CD4-positive, CD25-positive, alpha-beta regulatory T cell (primary cell): ENCODE measurements around the gene KLF16. TPM values are rescaled to one million over a fixed set of nuclear protein-coding genes. Genes with fewer than 3 reads are reported as not detected.
A peak's percentile ranks its signal among the peaks of the same experiment; 100 is the strongest.

Experiments
- ATAC-seq, 2 donors: fragments of 150-1000 bp; cut with Tn5 transposase; one replicate each; pipeline ENCODE4 v1.10.0; 2021; ENCODE audit warnings: low read depth in 2 of 2, moderate number of reproducible peaks in 2 of 2, moderate library complexity in 1 of 2
- DNase-seq, 3 donors: peaks; one replicate each; pipeline versions ENCODE4 v3.0.0 to v3.0.0-alpha.2; 2012 to 2022; ENCODE audit warnings: mixed read lengths in 1 of 3
- H3K27ac ChIP-seq: one replicate; pipeline ENCODE4 v1.7.0; 2013; ENCODE audit warnings: mild to moderate bottlenecking, low read length; ENCODE audit not compliant: insufficient read depth, poor library complexity, severe bottlenecking
- H3K27me3 ChIP-seq: one replicate; pipeline ENCODE4 v1.7.0; 2013; ENCODE audit warnings: low read length; ENCODE audit not compliant: control insufficient read depth, insufficient read depth
- H3K36me3 ChIP-seq: one replicate; pipeline ENCODE4 v1.7.0; 2013; ENCODE audit warnings: mild to moderate bottlenecking, low read length, moderate library complexity; ENCODE audit not compliant: control insufficient read depth, insufficient read depth
- H3K4me1 ChIP-seq: 2 replicates; pipeline ENCODE4 v1.7.0; 2013; ENCODE audit warnings: mild to moderate bottlenecking, low read length; ENCODE audit not compliant: insufficient read depth, control insufficient read depth, poor library complexity, severe bottlenecking
- H3K4me3 ChIP-seq: one replicate; pipeline ENCODE4 v1.7.0; 2013; ENCODE audit warnings: low read depth, mild to moderate bottlenecking, low read length, moderate library complexity
- H3K9me3 ChIP-seq, 2 experiments: 1 replicate in 1 of 2; 2 replicates in 1 of 2; pipeline ENCODE4 v1.7.0; 2013; ENCODE audit warnings: low read length in 2 of 2, mild to moderate bottlenecking in 1 of 2, moderate library complexity in 1 of 2; ENCODE audit not compliant: control insufficient read depth in 2 of 2
- H3K27ac Mint-ChIP-seq, 3 donors: one replicate each; pipeline ENCODE4 v1.8.0; 2020 to 2022; ENCODE audit warnings: mild to moderate bottlenecking in 3 of 3, mixed read lengths in 3 of 3, moderate library complexity in 2 of 3
- H3K27me3 Mint-ChIP-seq: one replicate; pipeline ENCODE4 v1.8.0; 2022; ENCODE audit warnings: mild to moderate bottlenecking, mixed read lengths
- H3K36me3 Mint-ChIP-seq: one replicate; pipeline ENCODE4 v1.8.0; 2020; ENCODE audit warnings: mixed read lengths
- H3K4me1 Mint-ChIP-seq, 4 donors: one replicate each; pipeline ENCODE4 v1.8.0; 2020 to 2022; ENCODE audit warnings: mixed read lengths in 4 of 4, mild to moderate bottlenecking in 1 of 4
- H3K4me3 Mint-ChIP-seq, 4 donors: one replicate each; pipeline ENCODE4 v1.8.0; 2020 to 2022; ENCODE audit warnings: mild to moderate bottlenecking in 4 of 4, mixed read lengths in 4 of 4, moderate library complexity in 3 of 4
- H3K9me3 Mint-ChIP-seq, 7 donors: one replicate each; pipeline ENCODE4 v1.8.0; 2020 to 2022; ENCODE audit warnings: mixed read lengths in 7 of 7, mild to moderate bottlenecking in 3 of 7, moderate library complexity in 2 of 7
- polyA plus RNA-seq, 4 donors: library from polyadenylated mRNA; unstranded; fragments of 300-500 nt; fragmentation: Illumina TruSeq; gene quantifications; one replicate each; pipeline ENCODE4 v1.2.3, GENCODE V29; 2021
- total RNA-seq: library from RNA; stranded (reverse); gene quantifications from one replicate; pipeline ENCODE4 v1.2.3, GENCODE V29; 2022

KLF16 gene
- total and polyA plus RNA-seq, 5 donors from 2014 or later, result 0.28 to 40.6 (median 0.76) TPM

DNA sequence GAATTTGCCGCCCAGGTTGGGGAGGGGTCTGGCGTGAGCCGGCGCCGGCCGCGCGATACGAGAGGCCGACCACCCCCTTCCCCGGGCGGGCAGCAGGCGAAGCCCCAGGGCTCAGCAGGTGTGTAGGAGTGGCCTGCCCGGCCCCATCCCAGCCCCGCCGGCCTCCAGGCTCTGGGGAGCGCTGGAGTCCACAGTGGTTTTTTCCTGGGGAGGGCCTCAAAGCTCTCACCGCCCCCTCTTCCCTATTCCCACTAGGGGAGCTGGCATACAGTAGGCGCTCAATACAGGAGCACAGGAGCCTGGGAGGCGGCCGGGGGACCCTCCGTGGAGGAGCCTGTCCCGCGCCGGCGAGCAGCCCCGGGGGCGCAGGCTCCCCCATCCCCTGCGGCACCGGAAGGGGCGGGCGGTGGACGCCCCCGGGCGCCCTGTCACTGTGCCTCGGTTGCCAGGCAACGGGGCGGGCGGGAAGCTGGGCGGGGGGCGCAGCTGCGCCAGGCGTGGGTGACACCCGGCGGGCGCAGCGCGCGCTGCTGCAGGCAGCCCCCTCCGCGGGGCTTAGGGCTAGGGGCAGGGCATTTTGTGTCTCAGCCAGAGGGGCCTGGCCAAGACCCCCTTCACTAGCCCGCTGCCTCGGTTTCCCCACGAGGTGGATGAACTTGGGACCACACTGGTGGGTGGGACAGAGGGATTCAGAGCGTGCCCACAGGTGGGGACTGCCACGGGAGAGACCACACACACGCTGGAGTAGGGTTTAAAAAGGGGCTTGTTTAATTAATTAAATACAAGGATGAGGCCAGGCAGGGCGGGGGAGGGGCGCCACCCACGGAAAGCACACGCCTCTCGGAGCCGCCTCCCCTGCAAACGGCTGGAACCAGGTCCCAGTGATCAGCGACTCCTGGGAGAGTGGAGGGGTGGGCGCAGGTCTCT, 11.5 kb downstream of the KLF16 start:
- Mint-ChIP-seq H3K27ac (peak overlapping the region; percentile 44 to 77 (median 62)), H3K4me1 (peaks cover 0 to 62% (median 22%) of the 10 kb centered on the region in 4 donors), H3K4me3 (peak overlapping the region in 2 of 4 donors; percentile 33 to 92), H3K9me3 (no peaks in the 10 kb centered on the region), H3K27me3 (peaks cover 4% of the 10 kb centered on the region), H3K36me3 (peaks cover 3% of the 10 kb centered on the region)
- no peaks in the 10 kb centered on the region for H3K9me3 ChIP-seq
- H3K4me3 ChIP-seq, result no peak overlapping the region
- ATAC-seq (no peak), DNase-seq (peak; percentile 65 to 74 (median 67))
- peak overlapping the region; percentile 74 for H3K27ac ChIP-seq
- H3K4me1 ChIP-seq, result peaks cover 72% of the 10 kb centered on the region
- H3K27me3 ChIP-seq, result no peaks in the 10 kb centered on the region
- no peaks in the 10 kb centered on the region for H3K36me3 ChIP-seq

DNA sequence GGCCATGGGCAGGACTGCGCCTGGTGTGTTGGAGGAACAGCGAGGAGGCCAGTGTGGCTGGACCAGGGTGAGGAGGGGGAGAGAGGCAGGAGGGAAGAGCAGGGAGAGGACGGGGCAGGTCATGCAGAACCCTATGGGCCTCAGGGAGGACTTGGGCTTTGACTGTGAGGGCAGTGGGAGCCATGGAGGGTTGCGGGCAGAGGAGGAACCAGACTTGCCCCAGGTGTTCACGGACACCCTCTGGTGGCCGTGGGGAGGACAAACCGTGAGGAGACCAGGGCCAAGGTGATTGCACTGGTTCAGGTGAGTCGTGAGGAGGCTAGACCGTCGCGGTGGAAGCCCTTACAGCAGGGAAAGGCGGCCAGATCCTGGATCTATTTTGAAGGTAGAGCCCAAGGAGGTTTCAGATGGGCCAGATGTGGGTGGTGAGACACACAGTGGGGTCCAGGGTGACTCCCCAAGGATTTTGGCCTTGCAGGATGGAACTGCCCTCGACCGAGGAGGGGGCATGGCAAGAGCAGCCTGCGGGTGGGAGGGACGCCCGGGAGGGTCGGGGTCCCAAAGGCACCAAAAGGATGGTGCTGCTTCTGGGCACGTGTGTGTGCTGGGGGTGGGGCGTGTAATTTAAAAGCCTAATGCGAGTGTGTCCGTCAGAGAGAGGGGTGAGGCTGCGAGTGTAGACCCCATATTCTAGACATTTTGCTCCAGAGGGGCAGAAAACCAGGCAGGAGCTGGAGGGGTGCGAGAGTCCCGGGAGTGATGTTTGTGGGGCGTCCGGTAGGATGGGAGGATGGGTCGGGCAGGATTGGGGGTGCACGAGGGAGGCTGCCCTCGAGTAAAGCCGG, 12.3 kb downstream of the KLF16 start:
- Mint-ChIP-seq H3K36me3 (peaks cover 6% of the 10 kb centered on the region), H3K4me1 (peaks cover 0 to 68% (median 27%) of the 10 kb centered on the region in 4 donors), H3K27ac (peak overlapping the region; percentile 89 to 98 (median 91)), H3K9me3 (no peaks in the 10 kb centered on the region), H3K4me3 (peak overlapping the region in 3 of 4 donors; percentile 85 to 92 (median 88)), H3K27me3 (peaks cover 4% of the 10 kb centered on the region)
- ATAC-seq, result no peak
- peak overlapping the region; percentile 74 for H3K27ac ChIP-seq
- peaks cover 73% of the 10 kb centered on the region for H3K4me1 ChIP-seq
- H3K9me3 ChIP-seq, result no peaks in the 10 kb centered on the region
- H3K36me3 ChIP-seq, result no peaks in the 10 kb centered on the region
- H3K27me3 ChIP-seq, result no peaks in the 10 kb centered on the region
- DNase-seq, result peak in 1 of 3 donors; percentile 32
- H3K4me3 ChIP-seq, result no peak overlapping the region

DNA sequence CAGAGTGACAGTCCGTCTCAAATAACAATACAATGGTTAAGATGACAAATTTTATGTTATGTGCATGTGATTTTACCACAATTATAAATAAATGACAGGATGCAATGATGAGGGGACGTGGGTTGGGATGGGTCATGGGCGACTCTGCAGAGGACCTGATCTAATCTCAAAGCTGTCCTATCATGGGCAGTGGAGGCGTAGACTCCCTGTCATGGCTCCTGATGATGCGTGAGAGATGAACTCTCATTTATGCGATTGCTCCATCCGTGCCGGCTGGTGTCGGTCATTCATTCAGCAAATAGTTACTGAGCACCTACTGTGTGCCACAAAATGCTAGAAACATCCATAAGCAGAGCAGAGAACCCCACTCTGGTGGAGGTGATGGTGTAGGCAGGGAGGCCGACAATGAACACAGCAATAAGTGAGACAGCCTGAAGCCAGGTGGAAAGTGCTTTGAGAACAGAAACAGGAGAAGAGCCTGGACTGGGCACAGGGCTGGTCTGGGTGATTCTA, 13.4 kb downstream of the KLF16 start:
- ATAC-seq (no peak), DNase-seq (no peak)
- Mint-ChIP-seq H3K9me3 (no peaks in the 10 kb centered on the region), H3K27ac (peak overlapping the region in 2 of 3 donors; percentile 21 to 42), H3K4me1 (peaks cover 0 to 67% (median 29%) of the 10 kb centered on the region in 4 donors), H3K27me3 (peaks cover 4% of the 10 kb centered on the region), H3K4me3 (peak overlapping the region; percentile 38 to 92 (median 60)), H3K36me3 (peaks cover 9% of the 10 kb centered on the region)
- Histone ChIP-seq H3K4me3 (no peak overlapping the region), H3K36me3 (peaks cover 6% of the 10 kb centered on the region), H3K9me3 (no peaks in the 10 kb centered on the region), H3K4me1 (peaks cover 73% of the 10 kb centered on the region), H3K27me3 (no peaks in the 10 kb centered on the region), H3K27ac (no peak overlapping the region)

DNA sequence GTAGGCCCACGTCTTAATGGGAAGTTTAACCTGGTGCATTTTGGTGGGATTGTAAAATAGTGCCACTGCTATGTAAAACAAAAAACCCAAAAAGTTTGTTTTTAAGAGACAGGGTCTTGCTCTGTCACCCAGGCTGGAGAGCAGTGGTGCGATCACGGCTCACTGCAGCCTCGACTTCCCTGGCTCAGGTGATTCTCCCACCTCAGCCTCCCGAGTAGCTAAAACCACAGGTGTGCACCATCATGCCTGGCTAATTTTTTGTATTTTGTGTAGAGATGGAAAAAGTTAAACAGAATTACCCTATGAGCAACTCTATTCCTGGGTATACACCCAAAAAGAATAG, 14.3 kb downstream of the KLF16 start:
- Histone ChIP-seq H3K36me3 (peaks cover 6% of the 10 kb centered on the region), H3K4me3 (peak overlapping the region; percentile 34), H3K9me3 (no peaks in the 10 kb centered on the region), H3K27me3 (no peaks in the 10 kb centered on the region), H3K4me1 (peaks cover 73% of the 10 kb centered on the region), H3K27ac (peak overlapping the region; percentile 96)
- Mint-ChIP-seq H3K27me3 (peaks cover 4% of the 10 kb centered on the region), H3K4me3 (peak overlapping the region; percentile 67 to 93 (median 84)), H3K9me3 (no peaks in the 10 kb centered on the region), H3K4me1 (peaks cover 0 to 68% (median 26%) of the 10 kb centered on the region in 4 donors), H3K36me3 (peaks cover 9% of the 10 kb centered on the region), H3K27ac (peak overlapping the region; percentile 38 to 81 (median 65))
- DNase-seq, result no peak
- ATAC-seq, result no peak

GRCh38 chr19:1848399-1849131, 14.8 kb downstream of the KLF16 start, which contains the start of gene REXO1:
Gene REXO1 (minus strand): TSS chr19:1848483. CDS start chr19:1848358, 125 bp downstream.
- Mint-ChIP-seq H3K9me3 (no peaks in the 10 kb centered on the region), H3K4me1 (peaks cover 0 to 72% (median 26%) of the 10 kb centered on the region in 4 donors), H3K27ac (peak within 1 kb of the TSS; percentile 81 to 94 (median 90)), H3K4me3 (peak within 1 kb of the TSS; percentile 89 to 93 (median 92)), H3K27me3 (peaks cover 4% of the 10 kb centered on the region), H3K36me3 (peaks cover 9% of the 10 kb centered on the region)
- no peaks in the 10 kb centered on the region for H3K9me3 ChIP-seq
- H3K36me3 ChIP-seq, result peaks cover 6% of the 10 kb centered on the region
- H3K27ac ChIP-seq, result peak within 1 kb of the TSS; percentile 96
- no peaks in the 10 kb centered on the region for H3K27me3 ChIP-seq
- H3K4me3 ChIP-seq, result peak within 1 kb of the TSS; percentile 90
- H3K4me1 ChIP-seq, result peaks cover 73% of the 10 kb centered on the region
- peak; percentile 96 to 99 (median 97) for DNase-seq
- peak; percentile 79 to 85 for ATAC-seq

DNA sequence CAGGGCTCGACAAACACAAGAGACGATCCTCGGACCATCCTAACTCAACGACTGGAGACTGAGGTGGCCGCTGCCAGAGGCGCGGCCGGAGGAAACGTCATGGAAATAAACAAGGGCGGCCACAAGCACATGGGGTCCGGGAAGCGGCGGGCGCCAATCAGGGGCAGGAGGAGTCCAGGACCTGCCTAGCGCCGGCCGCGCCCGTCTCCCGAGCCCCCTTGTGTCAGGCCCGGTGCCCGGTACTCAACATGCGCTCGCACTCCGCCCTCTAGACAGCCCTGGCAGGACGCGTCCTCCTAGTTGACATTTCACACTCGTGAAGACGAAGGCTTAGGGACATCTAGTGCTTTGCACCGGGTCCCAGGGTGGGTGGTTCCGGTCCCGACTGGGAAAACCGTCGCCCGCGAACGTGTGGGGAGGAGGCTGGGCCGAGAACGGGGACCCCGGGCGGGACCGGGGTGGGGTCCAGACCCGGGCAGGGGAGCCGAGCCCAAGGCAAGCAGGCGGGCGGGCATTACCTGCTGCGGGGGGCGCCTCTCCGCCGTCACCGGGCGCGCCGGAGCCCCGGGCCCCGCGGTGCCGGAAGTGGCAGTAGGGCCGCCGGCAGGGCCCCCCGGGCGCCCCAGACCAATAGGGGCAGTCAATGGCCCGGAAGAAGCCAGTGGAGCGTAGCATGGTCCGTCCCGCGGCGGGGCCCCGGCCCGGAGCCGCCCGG, 15.5 kb downstream of the KLF16 start:
- Histone ChIP-seq H3K9me3 (no peaks in the 10 kb centered on the region), H3K4me3 (peak overlapping the region; percentile 90), H3K27ac (peak overlapping the region; percentile 96), H3K36me3 (peaks cover 6% of the 10 kb centered on the region), H3K4me1 (peaks cover 73% of the 10 kb centered on the region), H3K27me3 (no peaks in the 10 kb centered on the region)
- peaks cover 6% of the 10 kb centered on the region for H3K36me3 Mint-ChIP-seq
- peaks cover 4% of the 10 kb centered on the region for H3K27me3 Mint-ChIP-seq
- peak overlapping the region; percentile 72 to 94 (median 77) for H3K27ac Mint-ChIP-seq
- H3K4me3 Mint-ChIP-seq, result peak overlapping the region; percentile 89 to 93 (median 92)
- DNase-seq (peak in 2 of 3 donors; percentile 17 to 30), ATAC-seq (peak; percentile 4 to 6)
- H3K4me1 Mint-ChIP-seq, result peaks cover 0 to 68% (median 21%) of the 10 kb centered on the region in 4 donors
- peaks cover 0 to under 1% (median 0%) of the 10 kb centered on the region in 7 donors for H3K9me3 Mint-ChIP-seq
